GM12891 (cell line): ENCODE data around the gene ZNFX1.
"Not testable (repeated sequence)": the region's sequence is repeated elsewhere in the genome, so short reads cannot be mapped to it uniquely, and the experiment has no call there.

Experiments used
- DNase-seq: peaks from one replicate; pipeline ENCODE4 v3.0.0; 2011; ENCODE audit warnings: low spot score; ENCODE audit not compliant: insufficient read length
- FAIRE-seq: peaks from 2 replicates; lab custom pipeline; 2011; peaks lifted over from hg19 to GRCh38; lab: Jason Lieb, UNC
- POLR2AphosphoS5 ChIP-seq: IDR thresholded peaks from 2 replicates; pipeline ENCODE4 v1.6.1; 2011; ENCODE audit warnings: low read depth, low read length, control low read depth
- SPI1 ChIP-seq: IDR thresholded peaks from 2 replicates; pipeline ENCODE4 v1.6.1; 2011; ENCODE audit warnings: low read depth, low read length, control low read depth

The ZNFX1 gene

DNA sequence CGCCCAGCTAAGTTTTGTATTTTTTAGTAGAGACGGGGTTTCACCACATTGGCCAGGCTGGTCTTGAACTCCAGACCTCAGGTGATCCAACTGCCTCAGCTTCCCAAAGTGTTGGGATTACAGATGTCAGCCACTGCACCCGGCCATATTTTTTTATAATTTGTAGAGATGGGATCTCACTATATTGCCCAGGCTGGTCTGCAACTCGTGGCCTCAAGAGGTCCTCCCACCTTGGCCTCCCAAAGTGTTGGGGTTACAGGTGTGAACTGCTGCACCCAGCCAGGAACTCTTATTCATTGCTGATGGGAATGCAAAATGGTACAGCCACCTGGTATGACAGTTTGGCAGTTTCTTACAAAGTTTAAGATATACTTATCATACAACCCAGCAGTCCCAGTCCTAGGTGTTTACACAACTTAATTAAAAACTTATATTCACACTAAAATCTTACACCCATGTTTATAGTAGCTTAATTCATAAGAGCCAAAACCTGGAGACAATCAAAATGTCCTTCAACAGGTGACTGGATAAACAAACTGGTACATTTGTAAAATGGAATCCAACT is 78.0 kb downstream of the ZNFX1 start:
- DNase-seq = no peak
- TF ChIP-seq POLR2AphosphoS5 (no peak), SPI1 (no peak)
- no peak for FAIRE-seq

DNA sequence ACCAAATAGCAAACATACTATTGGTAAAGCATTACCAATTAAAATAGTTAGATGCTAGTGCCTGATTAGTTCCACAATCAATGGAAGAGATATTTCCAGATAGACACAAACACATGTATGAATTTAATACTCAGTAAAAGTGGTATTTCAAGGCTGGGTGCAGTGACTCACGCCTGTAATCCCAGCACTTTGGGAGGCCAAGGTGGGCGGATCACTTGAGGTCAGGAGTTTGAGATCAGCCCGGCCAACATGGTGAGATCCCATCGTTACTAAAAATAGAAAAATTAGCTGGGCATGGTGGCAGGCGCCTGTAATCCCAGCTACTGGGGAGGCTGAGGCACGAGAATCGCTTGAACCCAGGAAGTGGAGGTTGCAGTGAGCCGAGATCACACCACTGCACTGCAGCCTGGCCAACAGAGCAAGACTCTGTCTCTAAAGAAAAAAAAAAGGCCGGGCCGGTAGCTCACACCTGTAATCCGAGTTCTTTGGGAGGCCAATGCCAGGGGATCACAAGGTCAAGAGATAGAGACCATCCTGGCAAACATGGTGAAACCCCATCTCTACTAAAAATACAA is 84.8 kb downstream of the ZNFX1 start:
- not testable (repeated sequence) for FAIRE-seq, DNase-seq
